ENCODE data around the gene XIRP2.

GRCh38 chr2:166870346-166870745, 17.9 kb upstream of the XIRP2 start:
- TF ChIP-seq BCL3 (IDR thresholded peaks at IDR 0.05; ENCODE audit: borderline replicate concordance, insufficient read depth, low read depth, low read length, poor library complexity, severe bottlenecking) (no peak), CTCF (IDR thresholded peaks at IDR 0.05 in 2 of 3, conservative IDR thresholded peaks at IDR 0.05 in 1 of 3; ENCODE audit: control insufficient read depth in 2 of 3, extremely low read depth in 1 of 3, insufficient read depth in 1 of 3, low read depth in 3 of 3, low read length in 3 of 3) (no peak), POLR2A (IDR thresholded peaks at IDR 0.05; ENCODE audit: low read depth, low read length) (no peak), RAD21 (IDR thresholded peaks at IDR 0.05; ENCODE audit: insufficient read depth, low read depth, low read length) (no peak), EP300 (IDR thresholded peaks at IDR 0.05; ENCODE audit: borderline replicate concordance in 1 of 2, control insufficient read depth in 1 of 2, low read depth in 2 of 2, low read length in 2 of 2) (no peak), EZH2 (IDR thresholded peaks at IDR 0.05; ENCODE audit: borderline replicate concordance, control insufficient read depth, low read depth, low read length) (no peak), TCF7 (IDR thresholded peaks at IDR 0.05; ENCODE audit: borderline replicate concordance) (no peak), ZNF274 (IDR thresholded peaks at IDR 0.05; ENCODE audit: insufficient read depth, insufficient read length) (no peak), POLR2AphosphoS5 (IDR thresholded peaks at IDR 0.05; ENCODE audit: low read length) (no peak), SMC3 (IDR thresholded peaks at IDR 0.05; ENCODE audit: borderline replicate concordance, low read length) (no peak), ZSCAN29 (IDR thresholded peaks at IDR 0.05) (no peak), NRF1 (conservative IDR thresholded peaks at IDR 0.05; ENCODE audit: low read depth, low read length) (no peak), TCF12 (IDR thresholded peaks at IDR 0.05; ENCODE audit: low read depth, low read length) (no peak), ATF2 (IDR thresholded peaks at IDR 0.05; ENCODE audit: low read length) (no peak)
